Endometrial microvascular endothelial cells (primary cell): ENCODE data around the gene BICDL1. TPM values are rescaled to one million over a fixed set of nuclear protein-coding genes. Genes with fewer than 3 reads are reported as not detected.
"Not testable (repeated sequence)": the region's sequence is repeated elsewhere in the genome, so short reads cannot be mapped to it uniquely, and the experiment has no call there.

Experiments used
- in situ Hi-C: cut with HindIII; loops from 2 replicates; pipeline ENCODE4 v1.10.0; 2017; ENCODE audit warnings: low sequenced_read_pairs, low pct_unique_long_range_greater_than_20kb; ENCODE audit errors: inconsistent ontology term
- total RNA-seq: library from RNA; depleted of rRNA; stranded (reverse); fragments of >200 nt; gene quantifications from one replicate; pipeline ENCODE4 v1.2.3, GENCODE V29; 2015; ENCODE audit errors: inconsistent ontology term

BICDL1 gene
- total RNA-seq, 1 donor from 2014 or later: not detected

DNA sequence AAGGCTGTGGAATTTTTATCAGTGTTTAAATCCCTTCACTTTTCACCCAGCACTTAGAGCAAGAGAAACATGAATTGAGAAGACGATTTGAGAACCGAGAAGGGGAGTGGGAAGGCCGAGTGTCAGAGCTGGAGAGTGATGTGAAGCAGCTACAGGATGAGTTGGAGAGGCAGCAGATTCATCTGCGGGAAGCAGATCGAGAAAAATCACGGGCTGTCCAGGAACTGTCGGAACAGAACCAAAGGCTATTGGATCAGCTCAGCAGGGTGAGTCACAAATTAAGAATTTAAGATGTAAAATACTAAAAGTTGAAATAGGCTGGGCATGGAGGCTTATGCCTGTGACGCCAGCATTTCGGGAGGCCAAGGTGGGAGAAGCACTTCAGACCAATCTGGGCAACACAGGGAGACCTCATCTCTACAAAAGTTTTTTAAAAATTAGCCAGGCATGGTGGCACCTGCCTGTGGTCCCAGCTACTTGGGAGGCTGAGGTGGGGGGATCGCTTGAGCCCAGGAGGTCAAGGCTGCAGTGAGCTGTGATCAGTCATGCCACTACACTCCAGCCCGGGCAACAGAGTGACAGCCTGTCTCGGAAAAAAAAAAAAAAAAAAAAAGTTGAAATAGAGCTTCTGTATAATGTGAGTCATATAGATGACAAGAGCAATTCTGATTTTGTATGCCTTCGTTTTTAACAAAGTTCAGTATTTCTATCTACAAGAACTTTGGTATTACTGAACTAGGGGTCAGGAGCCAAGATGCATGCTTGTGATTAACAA is 9.6 kb downstream of the BICDL1 start:
- in situ Hi-C loops: no loop called here

DNA sequence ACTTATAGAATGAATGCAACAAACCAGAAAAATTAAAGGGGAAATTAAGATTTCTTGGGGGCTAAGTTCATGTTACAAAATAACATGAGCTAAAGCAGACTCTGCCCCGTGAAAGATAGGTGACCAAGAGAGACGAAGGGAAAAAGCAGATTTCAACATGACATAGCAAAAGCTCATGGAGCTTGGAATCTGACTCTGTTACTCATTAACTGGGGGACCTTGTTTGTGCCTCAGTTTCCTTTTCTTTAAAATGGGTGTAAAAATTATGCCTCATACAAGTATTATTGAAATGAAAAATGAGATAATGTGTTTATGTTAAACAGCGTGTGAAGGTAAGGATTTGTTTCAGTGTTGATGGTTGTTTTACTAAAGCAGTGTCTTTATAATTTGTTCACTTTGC is 11.5 kb downstream of the BICDL1 start:
- in situ Hi-C loops: no loop called here

DNA sequence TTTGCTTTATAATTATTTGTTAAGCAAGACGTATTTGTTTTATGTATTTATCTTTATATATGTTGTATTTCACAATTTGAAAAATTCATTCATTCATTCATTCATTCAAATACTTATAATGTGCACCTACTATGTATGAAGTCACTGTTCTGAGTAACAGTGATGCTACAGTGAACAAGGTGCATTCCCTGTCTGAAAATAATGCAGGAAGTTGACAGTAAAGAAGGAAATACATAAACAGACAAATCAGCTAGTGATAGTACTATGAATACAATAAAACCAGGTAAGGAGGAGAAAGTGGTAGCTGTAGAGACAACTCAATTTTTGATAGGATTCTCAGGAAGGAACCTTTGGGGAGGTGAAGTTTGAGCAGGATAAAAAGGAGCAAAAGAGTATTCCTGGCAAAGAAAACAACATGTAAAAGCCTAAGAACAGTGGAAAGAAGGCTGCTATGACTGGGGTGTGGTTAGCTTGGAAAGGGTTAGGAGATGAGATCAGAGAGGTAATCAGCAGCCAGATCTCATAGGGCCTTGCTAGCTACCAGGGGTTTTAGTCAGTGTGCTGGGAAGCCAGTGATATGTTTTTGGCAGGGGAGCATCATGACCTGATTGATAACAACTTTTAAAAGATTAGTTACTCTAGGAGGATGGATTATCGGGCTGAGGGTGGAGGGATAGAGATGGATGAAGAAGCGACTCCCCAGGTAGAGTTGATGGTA is 17.4 kb downstream of the BICDL1 start:
- in situ Hi-C loops: no loop called here

DNA sequence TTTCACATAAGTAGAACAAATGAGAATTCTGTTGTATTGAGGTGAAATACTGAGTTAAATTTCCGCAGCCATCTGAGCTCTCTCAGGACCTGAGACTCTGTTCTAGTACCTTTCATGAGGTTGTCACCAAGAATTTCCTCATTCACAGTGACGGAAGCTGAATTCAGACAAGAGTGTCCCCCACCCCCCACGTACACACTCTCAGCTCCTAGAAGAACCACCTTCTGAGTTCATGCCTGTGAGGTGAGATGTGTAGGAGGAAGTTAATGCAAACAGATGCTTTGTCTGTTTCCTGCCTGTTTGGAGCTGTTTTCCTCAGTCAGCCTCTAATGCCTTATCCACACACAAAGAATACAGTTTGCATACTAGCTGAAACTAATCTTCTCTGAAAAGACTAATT is 18.2 kb downstream of the BICDL1 start:
- in situ Hi-C loops: no loop called here

DNA sequence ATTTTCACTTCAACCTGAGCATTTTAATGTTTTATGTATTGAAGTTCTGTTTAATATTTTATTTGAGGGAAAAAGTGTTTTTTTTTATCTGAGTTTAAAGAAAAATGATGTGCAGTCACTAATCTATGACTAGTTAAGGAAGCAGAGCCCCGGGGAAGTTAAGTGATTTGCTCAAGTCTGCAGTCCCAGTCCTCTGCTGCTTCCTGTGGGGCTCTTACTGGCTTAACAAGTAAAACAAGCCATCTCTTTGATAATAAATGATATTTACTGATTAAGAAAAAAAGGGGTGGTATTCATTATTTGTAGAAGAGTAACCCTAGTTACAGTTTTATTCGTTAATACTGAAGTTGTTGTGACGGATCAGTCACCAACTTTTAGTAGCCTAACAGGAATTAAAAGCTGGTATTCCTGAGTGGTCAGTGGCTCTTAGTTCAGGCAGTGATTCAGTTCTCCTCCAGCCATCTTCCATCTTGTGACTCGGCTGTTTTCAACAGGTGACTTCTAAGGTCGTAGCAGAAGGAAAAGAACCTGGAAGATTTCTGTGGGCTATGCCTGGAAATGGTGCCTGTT is 21.7 kb downstream of the BICDL1 start:
- in situ Hi-C loops: no loop called here

DNA sequence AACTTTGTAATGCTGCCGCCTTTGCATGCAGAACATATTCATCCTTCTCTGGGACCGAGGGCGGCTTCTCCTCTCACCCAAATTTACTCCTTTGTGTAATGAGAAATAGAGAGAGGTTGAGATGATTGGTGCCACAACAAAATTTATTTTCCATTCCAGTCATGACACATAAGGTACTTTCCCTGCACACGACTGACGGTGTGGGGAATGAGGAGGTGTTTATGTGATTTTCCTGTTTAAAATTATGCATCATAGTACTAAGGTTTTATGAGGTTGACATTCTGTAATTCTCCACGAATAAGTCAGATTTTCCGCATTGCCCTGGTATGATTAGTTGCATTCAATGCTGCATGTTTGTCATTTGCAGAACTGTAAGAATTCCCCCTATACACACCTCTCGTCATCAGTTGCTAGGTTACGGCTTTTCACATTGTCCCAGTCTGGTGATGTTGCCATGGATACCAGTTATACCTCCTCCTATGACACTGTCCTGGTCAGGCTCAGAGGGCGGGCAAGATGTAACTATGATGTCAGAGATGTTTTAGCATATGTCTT is 23.1 kb downstream of the BICDL1 start:
- in situ Hi-C loops: no loop called here

DNA sequence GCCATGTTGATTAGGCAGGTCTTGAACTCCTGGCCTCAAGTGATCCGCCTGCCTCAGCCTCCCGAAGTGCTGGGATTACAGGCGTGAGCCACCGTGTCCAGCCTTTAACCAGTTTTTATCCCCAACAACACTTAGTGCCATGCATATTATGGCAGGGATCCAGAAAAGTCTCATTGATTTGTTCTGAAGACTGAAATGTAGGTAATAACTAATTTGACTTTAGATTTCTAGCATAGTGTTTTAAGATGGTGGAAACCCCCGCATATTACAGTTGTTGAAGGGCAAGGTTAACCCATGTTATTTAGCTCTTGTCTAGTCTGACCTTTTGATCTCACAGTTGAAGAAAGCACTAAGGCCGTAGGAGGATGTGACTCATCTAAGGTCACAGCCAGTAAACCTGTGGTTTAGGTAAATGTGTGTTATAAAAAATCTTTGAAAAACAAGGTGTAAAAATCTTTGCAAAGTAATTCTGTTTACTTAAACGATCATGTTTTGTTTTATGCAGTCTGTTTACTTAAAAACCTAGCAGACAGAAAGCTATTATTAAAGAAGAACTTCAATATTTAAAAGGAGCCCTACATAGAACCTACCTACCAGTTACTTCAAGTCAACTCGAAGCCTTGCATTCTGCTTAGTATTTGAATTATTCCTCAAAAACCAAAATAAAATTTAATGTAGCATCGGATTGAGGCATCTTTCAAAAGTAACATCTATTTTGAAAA is 24.8 kb downstream of the BICDL1 start:
- in situ Hi-C loops: no loop called here

DNA sequence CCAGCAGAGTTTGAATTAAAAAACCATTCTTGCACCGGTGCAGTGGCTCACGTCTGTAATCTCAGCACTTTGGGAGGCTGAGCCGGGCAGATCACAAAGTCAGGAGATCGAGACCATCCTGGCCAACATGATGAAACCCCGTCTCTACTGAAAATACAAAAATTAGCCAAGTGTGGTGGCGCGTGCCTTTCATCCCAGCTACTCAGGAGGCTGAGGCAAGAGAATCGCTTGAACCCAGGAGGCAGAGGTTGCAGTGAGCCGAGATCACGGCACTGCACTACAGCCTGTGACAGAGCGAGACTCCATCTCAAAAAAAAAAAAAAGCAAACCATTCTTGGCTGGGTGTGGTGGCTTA is 25.3 kb downstream of the BICDL1 start:
- in situ Hi-C loops: not testable (repeated sequence)

DNA sequence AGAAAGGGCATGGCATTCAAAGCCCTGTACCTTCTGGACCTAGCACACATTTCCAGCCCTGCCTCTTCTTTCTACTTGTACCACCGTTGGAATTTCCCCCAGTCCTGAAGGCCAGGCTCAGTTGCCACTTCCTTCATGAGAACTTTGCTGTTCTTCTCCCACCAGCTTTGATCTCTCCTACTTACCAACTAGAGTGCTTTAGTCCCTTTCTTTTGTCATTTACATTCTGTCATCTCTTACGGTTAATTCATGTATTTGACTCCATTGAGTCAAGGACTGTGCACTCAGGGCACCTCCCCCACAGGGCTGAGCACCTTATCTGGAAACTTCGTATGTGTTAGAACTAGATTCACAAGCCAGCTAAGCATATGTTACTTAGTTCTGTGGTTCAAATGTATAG is 26.3 kb downstream of the BICDL1 start:
- in situ Hi-C loops: no loop called here

DNA sequence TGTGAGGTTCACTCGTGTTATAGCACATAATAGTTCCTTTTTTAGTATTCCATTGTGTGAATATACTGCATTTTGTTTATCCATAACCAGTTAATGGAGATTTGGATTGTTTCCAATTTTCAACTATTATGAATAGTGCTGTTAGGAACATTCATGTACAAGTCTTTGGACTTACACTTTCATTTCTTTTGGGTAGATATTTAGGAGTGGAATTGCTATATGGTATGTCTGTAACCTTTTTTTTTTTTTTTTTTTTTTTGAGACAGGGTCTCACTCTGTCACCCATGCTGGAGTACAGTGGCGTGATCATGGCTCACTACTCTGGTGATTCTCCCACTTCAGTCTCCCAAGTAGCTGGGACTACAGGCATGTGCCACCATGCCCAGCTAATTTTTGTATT is 27.2 kb downstream of the BICDL1 start:
- in situ Hi-C loops: not testable (repeated sequence)

DNA sequence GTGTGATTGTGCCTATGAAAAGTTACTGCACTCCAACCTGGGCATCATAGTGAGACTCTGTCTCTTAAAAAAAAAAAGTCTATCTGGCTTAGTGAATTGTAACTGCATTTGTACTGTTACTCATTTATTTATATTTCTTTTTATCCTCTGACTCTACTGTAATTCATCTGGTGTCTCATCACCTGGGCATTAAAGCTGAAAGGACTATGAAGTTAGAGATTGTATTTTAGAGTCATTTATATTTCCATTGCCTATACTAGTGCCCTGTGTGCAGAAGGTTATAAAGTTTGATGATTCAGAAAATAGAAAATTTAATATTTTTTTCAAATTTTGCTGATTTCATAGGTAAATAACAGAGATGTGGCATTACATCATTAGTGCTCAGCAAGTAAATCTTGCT is 30.2 kb downstream of the BICDL1 start:
- in situ Hi-C loops: no loop called here

DNA sequence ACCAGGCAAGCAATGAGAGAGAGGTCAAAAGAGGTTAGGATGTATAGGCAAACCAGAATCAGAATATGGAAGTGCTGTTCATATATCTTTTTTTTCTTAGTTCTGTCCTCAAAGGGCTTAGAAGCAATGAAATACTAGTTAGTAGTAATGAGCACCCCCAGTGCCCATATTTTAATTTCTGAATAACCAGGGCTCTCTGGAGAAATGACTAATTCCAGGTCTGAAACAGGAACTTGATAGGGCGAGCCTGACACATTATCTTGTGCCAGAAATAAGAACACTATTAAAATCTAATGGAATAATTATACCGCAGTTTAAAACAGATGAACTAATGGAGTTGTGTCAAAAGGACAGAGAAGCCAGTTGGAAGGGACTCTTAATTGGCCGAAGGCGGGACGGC is 30.9 kb downstream of the BICDL1 start:
- in situ Hi-C loops: no loop called here

DNA sequence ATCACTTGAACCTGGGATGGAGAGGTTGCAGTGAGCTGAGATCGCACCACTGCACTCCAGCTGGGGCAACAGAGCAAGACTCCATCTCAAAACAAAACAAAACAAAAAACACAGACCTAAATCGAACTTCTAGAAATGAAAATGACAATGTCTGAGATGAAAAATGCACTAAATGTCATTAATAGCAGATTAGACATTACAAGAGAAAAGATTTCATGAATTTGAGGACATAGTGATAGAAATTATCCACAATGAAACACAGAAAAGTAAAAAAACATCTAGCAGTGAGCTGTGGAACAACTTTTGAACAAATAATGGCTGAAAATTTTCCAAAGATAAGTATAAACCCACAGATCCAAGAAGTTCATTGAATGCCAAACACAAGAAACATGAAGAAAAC is 35.2 kb downstream of the BICDL1 start:
- in situ Hi-C loops: no loop called here

DNA sequence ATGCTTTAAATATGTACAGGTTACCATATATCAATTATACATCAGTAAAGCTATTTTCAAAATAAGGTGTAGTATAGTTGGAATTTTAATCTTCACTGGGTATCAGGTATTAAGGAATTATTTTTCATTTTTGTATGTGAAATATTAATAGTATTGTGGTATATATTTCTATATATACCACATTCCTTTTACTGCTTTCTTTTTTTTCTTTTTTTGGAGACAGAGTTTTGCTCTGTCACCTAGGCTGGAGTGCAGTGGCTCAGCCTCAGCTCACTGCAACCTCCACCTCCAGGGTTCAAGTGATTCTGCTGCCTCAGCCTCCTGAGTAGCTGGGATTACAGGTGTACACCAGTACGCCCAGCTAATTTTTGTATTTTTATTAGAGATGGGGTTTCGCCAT is 36.6 kb downstream of the BICDL1 start:
- in situ Hi-C loops: no loop called here

DNA sequence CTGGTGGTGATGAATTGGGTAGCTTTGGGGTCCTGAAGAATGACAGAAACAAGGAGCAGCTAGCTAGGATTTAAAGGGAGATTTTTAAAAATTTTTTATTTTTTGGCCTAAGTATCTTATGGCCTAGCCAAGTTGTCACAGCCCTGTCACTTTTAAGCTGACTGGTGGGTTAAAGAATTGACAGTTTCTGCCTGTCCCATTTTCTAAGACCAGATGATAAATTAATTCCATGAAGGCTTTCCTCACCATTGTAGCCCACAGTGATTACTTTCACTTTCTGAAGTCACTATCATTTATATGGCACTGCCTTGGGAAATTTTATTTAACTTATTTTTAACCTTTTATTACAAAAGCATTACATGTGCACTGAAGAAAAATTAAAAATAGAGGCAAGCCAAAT is 43.2 kb downstream of the BICDL1 start:
- in situ Hi-C loops: no loop called here

DNA sequence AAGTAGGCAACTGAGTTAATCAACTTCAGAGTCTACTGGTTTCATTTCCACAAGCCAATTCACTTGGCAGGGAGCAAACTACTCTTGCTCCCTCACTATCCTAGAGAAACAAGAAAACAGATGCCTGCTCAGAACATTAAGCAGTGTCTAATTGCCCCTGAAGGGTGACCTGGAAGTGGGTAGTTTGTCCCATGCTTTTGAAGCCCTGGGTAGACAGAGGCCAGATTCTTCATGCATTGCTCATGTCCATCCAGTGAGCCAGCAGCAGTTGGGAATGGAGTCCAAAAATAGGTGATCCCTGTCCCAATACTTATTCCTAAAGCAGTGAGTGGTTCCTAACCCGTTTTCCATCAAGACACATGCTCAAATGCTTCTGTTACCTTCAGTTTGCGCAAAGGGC is 48.8 kb downstream of the BICDL1 start:
- in situ Hi-C loops: no loop called here

DNA sequence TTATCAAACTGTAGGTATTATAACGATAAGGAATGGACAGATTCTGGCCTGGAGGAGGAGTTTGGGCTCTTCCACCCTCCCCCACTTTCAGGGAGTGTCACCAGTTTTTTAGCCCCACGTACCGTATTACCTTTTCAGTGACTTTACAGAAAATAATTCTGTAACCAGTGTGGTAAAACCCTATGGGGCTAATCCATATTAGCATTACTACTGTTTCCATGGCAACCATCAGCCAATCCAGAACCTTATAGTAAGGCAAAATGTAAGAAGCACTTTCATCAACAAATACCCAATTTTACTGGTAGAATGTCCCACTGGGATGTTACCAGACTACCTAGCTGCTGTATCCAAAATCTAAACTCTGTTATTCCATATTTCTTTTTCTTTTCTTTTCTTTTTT is 50.7 kb downstream of the BICDL1 start:
- in situ Hi-C loops: no loop called here

DNA sequence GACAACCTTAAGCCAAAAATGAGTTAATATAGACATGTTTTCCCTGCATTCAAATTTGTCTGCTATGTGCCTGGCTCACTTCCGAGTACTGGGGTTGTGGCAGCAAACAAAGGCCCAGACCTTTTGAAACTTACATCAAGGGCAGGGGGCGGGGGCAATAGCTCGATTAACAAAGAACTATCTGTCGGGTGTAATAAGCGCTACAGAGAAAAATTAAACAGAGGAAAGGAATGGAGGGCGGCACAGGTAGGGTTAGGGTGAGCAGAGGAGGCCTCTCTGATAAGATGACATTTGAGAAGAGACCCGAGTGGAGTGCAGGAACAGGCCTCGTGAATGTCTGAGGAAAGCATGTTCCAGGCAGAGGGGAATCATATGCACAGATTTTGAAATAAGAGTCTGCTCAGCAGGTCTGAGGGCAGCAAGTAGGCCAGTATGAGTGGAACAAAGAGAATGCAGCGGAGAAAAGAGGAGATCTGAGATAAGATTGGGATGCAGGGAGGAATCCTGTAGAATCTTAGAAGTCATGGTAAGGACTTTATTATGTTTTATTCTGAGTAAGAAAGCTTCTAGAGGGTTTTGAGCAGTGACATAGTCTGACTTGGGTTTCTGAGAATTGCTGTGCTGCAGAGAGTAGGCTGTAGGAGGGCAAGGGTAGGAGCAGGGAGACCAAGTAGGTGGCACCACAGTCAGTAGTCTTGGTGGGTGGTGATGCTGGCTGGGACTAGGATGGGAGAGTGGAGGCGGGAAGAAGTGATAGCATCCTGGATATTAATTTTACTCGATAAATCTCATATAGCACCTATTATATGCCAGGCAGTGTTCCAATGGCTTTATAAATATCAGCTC is 52.6 kb downstream of the BICDL1 start:
- in situ Hi-C loops: no loop called here

DNA sequence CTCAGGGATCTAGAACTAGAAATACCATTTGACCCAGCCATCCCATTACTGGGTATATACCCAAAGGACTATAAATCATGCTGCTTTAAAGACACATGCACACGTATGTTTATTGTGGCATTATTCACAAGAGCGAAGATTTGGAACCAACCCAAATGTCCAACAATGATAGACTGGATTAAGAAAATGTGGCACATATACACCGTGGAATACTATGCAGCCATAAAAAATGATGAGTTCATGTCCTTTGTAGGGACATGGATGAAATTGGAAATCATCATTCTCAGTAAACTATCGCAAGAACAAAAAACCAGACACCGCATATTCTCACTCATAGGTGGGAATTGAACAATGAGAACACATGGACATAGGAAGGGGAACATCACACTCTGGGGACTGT is 56.3 kb downstream of the BICDL1 start:
- in situ Hi-C loops: not testable (repeated sequence)
